Astrocyte (in vitro differentiated cells and primary cell): ENCODE measurements around the gene ZGRF1.
A peak's percentile ranks its signal among the peaks of the same experiment; 100 is the strongest.

Source experiments
- EZH2 ChIP-seq: IDR thresholded peaks from 2 replicates; pipeline ENCODE4 v1.6.1; 2012; ENCODE audit warnings: mild to moderate bottlenecking, low read length, inconsistent platforms; ENCODE audit not compliant: insufficient read depth
- TF ChIP-seq, protein P1 (sequence below): IDR thresholded peaks from 2 replicates; pipeline ENCODE4 v1.5.1; 2011; ENCODE audit warnings: low read depth, mild to moderate bottlenecking, inconsistent platforms, low read length, moderate library complexity; ENCODE audit not compliant: insufficient read depth

DNA sequence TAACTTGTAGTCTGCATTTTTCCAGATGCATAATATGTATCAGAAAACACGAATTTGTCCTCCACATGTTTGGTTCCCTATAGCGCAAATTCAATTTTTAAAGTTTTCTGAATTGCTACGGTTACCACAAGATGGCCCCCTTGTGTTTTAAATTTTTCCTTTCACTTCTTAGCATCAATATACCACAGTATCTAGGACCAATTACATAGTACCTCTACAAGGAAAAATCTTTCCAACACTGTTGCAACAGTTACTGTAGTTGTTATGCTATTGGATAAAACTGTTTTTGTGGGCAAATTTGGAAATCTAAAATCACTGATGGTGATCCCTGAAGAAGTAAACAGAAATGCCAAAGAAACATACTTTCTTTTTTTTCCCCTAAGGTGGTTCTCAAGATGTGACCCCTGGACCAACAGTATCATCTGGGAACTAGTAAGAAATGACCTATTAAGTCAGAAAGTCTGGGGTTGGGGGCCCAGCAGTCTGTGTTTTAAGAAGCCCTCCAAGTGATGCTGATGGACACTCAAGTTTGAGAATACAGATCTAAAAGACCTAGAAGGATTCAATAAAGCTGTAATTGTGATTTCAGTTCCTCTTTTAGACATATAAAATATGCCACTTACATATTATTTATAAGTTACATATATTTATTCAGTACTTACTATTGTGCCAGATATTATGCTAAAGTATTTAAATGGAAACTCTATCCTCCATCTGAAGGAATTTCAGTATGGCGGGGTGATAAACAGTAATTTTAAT, 3.1 kb downstream of the ZGRF1 start:
- TF ChIP-seq, protein P1, sequence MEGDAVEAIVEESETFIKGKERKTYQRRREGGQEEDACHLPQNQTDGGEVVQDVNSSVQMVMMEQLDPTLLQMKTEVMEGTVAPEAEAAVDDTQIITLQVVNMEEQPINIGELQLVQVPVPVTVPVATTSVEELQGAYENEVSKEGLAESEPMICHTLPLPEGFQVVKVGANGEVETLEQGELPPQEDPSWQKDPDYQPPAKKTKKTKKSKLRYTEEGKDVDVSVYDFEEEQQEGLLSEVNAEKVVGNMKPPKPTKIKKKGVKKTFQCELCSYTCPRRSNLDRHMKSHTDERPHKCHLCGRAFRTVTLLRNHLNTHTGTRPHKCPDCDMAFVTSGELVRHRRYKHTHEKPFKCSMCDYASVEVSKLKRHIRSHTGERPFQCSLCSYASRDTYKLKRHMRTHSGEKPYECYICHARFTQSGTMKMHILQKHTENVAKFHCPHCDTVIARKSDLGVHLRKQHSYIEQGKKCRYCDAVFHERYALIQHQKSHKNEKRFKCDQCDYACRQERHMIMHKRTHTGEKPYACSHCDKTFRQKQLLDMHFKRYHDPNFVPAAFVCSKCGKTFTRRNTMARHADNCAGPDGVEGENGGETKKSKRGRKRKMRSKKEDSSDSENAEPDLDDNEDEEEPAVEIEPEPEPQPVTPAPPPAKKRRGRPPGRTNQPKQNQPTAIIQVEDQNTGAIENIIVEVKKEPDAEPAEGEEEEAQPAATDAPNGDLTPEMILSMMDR, result peak; percentile 46
- TF ChIP-seq EZH2, result no peak
